Ramos (cell line): ENCODE data around the gene TRMT2A.
"Not testable (repeated sequence)": the region's sequence is repeated elsewhere in the genome, so short reads cannot be mapped to it uniquely, and the experiment has no call there.

Experiments used
- in situ Hi-C: fragments of 300-500 bp; cut with MboI; formaldehyde crosslinking; loops from one replicate; pipeline ENCODE4 v1.14.3; 2022; ENCODE audit warnings: low sequenced_read_pairs; ENCODE audit not compliant: unreplicated experiment

The TRMT2A gene

DNA sequence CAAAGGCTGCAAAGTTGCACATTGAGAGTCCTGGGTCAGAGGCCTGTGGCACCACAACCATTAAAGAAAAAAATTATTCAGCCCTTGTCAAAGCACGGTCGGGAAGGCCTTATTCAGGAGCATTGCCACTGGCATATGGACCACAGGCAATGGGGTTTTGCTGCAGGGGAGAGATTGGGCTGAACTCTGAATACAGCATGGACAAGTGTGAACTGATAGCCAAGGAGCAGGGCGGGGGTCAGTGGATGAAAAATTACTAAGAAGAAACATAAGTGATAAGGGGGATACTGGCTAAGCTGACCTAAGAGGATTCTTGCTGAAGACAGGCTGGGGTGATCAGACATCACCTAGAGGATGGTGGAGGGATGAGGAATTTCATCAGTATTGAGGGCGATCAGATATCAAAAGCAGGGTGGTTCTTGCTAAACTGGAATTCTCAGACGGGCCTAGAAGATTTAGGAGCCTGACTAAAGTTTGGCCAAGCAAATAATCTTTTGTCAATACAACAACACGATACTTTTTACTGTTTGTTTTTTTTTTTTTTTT is 40.3 kb downstream of the TRMT2A start:
- in situ Hi-C loops = no loop called here

DNA sequence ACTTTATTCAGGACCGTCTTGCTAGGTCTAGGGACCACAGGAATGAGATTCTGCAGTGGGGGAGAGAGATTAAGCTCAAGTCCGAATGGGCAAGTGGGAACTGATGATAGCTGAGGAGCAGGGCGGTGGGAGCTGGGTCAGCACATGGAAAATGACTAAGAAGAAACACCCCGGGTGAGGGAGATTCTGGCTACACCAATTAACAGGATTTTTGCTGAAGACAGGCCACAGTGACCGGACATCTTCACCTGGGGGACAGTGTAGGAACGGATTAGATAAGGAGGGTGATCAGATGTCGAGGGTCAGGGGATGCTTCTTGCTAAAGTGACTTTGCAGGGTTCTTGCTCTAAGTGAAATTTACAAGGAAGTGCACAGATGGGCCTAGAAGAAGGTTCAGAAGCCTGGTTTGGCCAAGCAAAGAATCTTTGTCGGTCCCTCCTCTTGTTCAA is 45.5 kb downstream of the TRMT2A start:
- in situ Hi-C loops = no loop called here

DNA sequence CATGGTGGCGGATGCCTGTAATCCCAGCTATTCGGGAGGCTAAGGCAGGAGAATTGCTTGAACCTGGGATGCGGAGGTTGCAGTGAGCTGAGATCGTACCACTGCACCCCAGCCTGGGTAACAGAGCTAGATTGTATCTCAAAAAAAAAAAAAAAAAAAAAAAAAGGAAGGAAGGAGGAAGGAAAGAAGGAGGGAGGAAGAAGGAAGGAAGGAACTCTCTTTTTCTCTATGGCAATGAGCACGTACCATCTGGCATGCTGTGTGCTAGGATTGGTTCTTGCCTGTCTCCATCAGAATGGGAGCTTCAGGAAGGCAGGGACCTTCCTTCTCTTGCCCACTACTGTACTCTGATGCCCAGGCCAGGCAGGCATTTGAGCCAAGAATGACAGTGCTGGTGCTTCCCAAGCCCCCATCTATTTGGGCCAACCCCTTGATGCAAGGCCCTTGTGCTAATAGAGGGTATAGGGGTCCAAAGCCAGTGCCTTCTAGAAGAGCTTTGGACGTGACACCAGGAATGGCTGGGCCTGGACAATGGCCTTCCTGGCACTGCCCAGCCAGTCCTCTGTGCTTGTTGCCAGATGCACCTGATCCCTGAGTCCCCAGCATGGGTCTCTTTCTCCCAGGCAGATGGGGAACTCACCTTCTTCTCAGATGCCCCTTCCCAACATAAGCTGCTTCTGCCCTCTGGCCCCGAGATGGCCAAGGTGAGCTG is 47.5 kb downstream of the TRMT2A start:
- in situ Hi-C loops = no loop called here

DNA sequence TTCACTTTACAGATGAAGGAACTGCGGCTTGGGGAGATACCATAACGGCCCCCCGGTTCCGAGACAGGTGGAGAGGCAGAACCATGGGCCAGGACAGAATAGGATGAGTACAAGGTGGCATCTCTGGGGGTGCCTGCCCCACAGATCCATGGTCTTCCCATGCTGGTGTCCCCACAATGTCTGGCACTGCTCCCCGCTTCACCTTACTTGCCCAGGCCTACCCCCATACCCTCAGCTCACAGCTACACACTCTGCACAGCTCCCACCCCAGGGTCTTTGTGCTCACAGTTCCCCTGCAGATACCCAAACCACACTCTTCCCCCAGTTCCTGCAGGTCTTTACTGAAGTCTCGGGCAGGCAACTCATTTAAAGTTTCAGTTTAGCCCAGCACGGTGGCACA is 48.4 kb downstream of the TRMT2A start:
- in situ Hi-C loops = no loop called here

DNA sequence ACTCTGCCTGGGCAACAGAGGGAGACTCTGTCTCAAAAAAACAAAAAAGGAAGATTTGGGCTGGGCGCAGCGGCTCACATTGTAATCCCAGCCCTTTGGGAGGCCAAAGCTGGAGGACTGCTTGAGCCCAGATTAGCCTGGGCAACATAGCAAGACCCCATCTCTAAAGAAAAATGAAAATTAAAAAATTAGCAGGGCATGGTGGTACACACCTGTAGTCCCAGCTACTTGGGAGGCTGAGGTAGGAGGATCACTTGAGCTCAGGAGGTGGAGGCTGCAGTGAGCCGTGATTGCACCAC is 49.7 kb downstream of the TRMT2A start:
- in situ Hi-C loops = not testable (repeated sequence)

DNA sequence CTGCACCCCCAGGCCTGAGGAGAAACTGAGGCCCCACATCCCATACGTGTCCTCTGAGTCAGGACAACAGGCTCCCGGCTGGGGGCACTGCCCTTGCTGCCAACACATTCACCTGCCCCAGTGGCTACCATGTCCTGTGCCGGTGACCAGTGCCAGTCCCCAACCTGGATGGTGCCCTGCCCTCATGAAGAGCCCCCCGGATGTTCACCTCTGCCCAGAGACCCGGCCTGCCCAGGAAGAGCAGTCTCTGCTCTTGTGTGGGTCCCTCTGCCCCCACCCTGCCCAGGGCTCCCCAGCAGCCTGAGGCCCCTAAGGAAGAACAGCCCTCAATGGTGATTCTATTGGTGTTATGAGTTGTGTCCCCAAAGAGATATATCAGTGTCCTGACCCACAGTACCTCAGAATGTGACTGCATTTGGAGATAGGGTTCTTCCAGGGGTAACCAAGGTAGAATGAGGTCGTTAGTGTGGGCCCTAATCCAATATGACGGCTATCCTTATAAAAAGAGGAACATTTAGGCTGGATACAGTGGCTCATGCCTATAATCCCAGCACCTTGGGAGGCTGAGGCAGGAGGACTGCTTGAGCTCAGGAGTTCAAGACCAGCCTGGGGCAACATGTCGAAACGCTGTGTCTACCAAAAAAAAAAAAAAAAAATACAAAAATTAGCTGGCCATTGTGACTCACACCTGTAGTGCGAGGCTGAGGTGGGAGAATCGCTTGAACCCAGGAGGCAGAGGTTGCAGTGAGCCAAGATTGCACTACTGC is 50.2 kb downstream of the TRMT2A start:
- in situ Hi-C loops = no loop called here

DNA sequence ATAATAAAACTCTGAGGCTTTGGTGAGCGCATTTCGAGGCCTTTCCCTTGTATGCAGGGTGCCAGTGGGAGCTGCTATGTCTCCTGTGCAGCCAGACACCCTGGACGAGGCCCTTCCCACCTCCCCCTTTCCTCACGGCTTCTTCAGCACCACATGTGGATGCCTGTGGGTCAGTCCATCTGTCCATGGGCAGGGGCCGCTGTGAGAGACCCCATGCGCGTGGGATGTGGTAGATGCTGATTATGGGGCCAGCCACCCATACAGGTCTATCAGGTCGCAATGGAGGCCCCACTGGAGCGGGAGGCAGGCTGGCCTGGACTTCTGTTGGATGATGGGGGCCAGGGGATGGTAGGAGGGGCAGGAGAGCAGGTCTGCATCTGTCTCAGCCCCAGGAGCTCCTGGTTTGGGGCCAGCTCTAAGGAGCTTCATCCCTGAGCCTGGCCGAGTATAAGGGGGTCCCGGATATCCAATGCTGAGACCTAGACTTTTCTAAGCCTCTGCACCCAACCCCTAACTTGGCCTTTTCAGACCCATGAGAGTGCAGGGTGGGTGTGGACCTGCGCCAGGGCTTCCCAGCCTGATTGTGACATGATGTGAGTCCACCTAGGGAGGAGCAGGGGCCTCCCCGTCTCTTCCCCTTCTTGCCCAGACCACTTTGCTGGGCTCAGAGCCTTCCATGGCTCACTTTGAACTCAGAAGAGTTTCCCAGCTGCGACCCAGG is 51.0 kb downstream of the TRMT2A start:
- in situ Hi-C loops = no loop called here

DNA sequence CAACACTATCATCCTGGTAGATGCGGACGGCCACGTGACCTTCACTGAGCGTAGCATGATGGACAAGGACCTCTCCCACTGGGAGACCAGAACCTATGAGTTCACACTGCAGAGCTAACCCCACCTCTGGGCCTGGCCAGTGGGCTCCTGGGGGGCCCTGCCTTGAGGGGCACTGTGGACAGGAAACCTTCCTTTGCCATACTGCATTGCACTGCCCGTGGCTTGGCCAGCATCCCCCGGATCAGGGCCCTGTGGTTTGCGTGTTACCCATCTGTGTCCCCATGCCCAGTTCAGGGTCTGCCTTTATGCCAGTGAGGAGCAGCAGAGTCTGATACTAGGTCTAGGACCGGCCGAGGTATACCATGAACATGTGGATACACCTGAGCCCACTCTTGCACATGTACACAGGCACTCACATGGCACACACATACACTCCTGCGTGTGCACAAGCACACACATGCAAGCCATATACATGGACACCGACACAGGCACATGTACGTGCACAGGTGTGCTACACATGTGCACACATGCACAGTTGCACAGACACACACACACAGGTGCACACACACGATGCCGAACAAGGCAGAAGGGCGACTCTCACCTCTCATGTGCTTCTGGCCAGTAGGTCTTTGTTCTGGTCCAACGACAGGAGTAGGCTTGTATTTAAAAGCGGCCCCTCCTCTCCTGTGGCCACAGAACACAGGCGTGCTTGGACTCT is 52.3 kb downstream of the TRMT2A start:
- in situ Hi-C loops = no loop called here

DNA sequence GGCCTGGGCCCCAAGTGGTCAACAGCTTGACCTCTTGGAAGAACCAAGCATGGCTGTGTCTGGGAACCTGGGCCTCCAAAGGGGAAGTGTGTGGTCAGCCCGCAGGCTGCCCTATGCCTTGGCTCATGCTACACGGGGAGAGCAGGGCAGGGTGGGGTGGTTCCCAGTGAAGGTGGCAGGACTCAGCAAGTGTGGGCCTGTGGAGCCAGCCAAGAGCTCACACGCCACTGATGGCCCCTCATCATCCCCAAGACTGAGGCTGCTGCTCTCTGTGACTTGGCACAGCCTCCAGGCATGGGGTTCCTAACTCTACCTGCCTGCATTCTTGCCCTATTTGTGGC is 52.9 kb downstream of the TRMT2A start:
- in situ Hi-C loops = no loop called here

DNA sequence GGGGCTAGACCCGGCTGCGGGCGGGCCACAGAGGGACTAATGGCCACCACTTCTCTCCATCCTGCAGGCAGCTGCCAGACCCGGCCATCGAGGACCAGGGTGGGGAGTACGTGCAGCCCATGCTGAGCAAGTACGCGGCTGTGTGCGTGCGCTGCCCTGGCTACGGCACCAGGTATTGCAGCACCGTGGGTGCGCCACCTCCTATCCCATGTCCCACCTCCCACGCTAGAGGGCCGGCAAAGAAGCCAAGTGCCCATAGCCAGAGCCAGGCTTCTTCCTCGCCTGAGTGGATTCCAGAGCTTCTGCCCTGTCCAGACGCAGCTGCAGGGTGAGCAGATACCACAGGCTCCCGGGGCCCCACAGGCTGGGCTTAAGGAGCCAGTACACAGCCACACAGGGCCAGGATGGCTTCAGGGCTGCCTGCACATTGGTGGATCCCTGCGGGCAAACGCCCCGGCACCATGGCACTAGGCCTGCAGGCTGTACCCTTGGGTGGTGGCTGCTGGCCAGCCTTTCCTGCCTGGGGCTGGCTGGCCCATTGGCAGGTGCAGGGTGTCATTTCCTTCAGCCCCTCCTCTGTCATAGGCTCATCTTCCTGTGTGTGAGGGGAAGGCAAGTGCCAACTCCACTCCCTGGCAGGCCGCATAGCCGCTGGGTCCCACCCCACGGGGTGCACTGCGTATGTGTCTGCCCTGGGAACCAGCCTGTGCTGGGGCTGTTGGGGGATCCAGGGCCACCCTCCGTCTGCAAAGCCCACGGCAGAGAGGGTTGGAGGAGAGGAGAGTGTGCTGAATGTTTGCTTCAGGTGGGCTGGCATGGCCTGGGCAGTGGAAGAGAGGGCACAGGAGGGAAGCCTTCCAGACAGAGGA is 53.5 kb downstream of the TRMT2A start:
- in situ Hi-C loops = no loop called here

DNA sequence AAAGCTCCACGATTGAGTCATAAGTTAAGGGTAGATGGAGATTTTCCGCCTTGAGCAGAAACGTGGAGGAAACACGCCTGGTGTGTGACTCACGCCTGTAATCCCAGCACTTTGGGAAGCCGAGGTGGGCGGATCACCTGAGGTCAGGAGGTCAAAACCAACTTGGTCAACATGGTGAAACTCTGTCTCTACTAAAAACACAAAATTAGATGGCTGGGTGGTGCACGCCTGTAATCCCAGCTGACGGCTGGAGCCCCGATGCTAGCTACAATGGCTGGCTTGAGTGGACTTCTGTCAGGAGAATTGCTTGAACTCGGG is 54.3 kb downstream of the TRMT2A start:
- in situ Hi-C loops = no loop called here

DNA sequence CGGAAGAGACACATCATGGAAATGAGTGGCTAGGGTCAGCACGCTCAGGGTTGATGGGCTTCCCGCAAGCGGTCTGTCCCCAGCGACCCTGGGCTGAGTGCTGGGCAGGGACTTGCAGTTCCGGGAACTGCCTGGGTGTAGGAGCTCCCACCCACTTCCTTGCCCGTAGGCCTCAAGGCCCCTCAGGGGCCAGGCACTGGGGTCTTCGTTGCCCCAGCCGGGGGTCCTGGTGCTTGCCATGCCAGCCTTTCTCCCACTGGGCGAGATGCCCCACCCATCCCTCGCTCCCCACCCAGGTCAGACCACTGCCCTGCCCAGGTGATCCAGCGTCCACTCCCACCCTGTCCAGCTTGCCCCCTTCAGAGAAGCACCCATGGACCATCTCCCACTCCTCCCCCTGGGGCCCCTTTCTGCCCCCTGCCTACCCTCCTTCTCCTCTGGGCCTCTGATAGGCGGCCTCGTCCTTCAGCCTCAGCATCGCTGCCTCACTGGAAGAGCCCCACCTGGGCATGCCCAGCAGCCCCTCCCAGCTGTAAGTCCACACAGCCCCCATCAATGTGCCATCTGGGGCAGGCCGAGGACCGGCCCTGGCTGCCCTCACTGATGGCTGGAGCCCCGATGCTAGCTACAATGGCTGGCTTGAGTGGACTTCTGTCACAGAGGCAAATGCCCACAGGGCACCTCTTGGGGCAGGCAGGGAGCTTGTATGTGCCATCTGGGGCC is 54.8 kb downstream of the TRMT2A start:
- in situ Hi-C loops = no loop called here
